Thyroid gland (tissue), 4 donors: ENCODE data around the gene MLYCD.

Experiments
- POLR2A ChIP-seq, 2 donors: fragments of 450-650 bp; IDR thresholded peaks; one replicate each; pipeline ENCODE4 v1.6.1; 2017; ENCODE audit warnings: antibody characterized with exemption in 2 of 2, mild to moderate bottlenecking in 2 of 2, moderate library complexity in 1 of 2
- TF ChIP-seq, protein P1 (sequence below), 6 experiments: fragments of 200-600 bp in 3 of 6; fragments of 450-650 bp in 3 of 6; sonication (generic) in 3 of 6; IDR thresholded peaks; one replicate each; pipeline ENCODE4 v1.5.1; 2016 to 2019; ENCODE audit warnings: antibody characterized with exemption in 6 of 6, mild to moderate bottlenecking in 2 of 6, inconsistent platforms in 1 of 6, moderate library complexity in 1 of 6

DNA sequence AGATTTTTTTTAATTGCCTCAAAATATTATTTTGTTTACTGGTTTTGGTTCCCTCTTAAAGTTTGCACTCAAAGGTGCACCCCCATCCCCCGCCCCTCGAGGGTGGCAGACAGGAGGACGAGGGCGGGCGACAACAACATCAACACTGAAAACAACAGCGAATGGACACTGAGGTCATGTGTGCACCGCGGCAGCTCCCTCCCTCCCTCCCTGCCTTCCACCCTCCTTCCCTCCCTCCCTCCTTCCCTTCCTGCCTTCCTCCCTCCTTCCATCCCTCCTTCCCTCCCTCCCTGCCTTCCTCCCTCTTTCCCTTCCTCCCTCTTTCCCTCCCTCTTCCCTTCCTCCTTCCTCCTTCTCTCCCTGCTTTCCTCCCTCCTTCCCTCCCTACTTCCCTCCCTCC is 52.6 kb downstream of the MLYCD start:
- TF ChIP-seq, protein P1, sequence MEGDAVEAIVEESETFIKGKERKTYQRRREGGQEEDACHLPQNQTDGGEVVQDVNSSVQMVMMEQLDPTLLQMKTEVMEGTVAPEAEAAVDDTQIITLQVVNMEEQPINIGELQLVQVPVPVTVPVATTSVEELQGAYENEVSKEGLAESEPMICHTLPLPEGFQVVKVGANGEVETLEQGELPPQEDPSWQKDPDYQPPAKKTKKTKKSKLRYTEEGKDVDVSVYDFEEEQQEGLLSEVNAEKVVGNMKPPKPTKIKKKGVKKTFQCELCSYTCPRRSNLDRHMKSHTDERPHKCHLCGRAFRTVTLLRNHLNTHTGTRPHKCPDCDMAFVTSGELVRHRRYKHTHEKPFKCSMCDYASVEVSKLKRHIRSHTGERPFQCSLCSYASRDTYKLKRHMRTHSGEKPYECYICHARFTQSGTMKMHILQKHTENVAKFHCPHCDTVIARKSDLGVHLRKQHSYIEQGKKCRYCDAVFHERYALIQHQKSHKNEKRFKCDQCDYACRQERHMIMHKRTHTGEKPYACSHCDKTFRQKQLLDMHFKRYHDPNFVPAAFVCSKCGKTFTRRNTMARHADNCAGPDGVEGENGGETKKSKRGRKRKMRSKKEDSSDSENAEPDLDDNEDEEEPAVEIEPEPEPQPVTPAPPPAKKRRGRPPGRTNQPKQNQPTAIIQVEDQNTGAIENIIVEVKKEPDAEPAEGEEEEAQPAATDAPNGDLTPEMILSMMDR (IDR thresholded peaks at IDR 0.05) = no peak
- TF ChIP-seq POLR2A (IDR thresholded peaks at IDR 0.05) = no peak
